CD8-positive, alpha-beta memory T cell (primary cell): ENCODE measurements around the gene KIFAP3. TPM values are rescaled to one million over a fixed set of nuclear protein-coding genes. Genes with fewer than 3 reads are reported as not detected.
A peak's percentile ranks its signal among the peaks of the same experiment; 100 is the strongest.
"Not testable (repeated sequence)": the region's sequence is repeated elsewhere in the genome, so short reads cannot be mapped to it uniquely, and the experiment has no call there.

ENCODE experiments used
- CTCF ChIA-PET: fragments of 350-600 bp; sonication (Branson Sonifier 250); formaldehyde crosslinking; loops from one replicate; lab custom pipeline; 2021; ENCODE audit warnings: antibody characterized with exemption; lab: Charles Lee
- POLR2A ChIA-PET: fragments of 350-600 bp; sonication (Branson Sonifier 250); formaldehyde crosslinking; loops from one replicate; lab custom pipeline; 2021; ENCODE audit warnings: antibody characterized with exemption; lab: Charles Lee
- DNase-seq, 5 donors: peaks; one replicate each; pipeline versions ENCODE4 v3.0.0 to v3.0.0-alpha.2; 2020 to 2022; ENCODE audit warnings: mixed read lengths in 1 of 5
- H3K27ac ChIP-seq: one replicate; pipeline ENCODE4 v1.7.0; 2013; ENCODE audit warnings: low read depth, mild to moderate bottlenecking, low read length, moderate library complexity
- H3K27me3 ChIP-seq: 2 replicates; pipeline ENCODE4 v1.7.0; 2013; ENCODE audit warnings: low read length, mild to moderate bottlenecking; ENCODE audit not compliant: insufficient read depth, poor library complexity, severe bottlenecking
- H3K36me3 ChIP-seq: 2 replicates; pipeline ENCODE4 v1.7.0; 2013; ENCODE audit warnings: mild to moderate bottlenecking, low read length, moderate library complexity; ENCODE audit not compliant: insufficient read depth
- H3K4me1 ChIP-seq: 2 replicates; pipeline ENCODE4 v1.7.0; 2013; ENCODE audit warnings: mild to moderate bottlenecking, low read length, moderate library complexity; ENCODE audit not compliant: insufficient read depth
- H3K4me3 ChIP-seq: 2 replicates; pipeline ENCODE4 v1.7.0; 2013; ENCODE audit warnings: mild to moderate bottlenecking, low read length
- H3K9me3 ChIP-seq: 2 replicates; pipeline ENCODE4 v1.7.0; 2013; ENCODE audit warnings: mild to moderate bottlenecking, low read length
- H3K27ac Mint-ChIP-seq, 8 donors: one replicate each; pipeline ENCODE4 v1.8.0; 2020 to 2021; ENCODE audit warnings: mixed read lengths in 8 of 8, mild to moderate bottlenecking in 6 of 8, inconsistent platforms in 3 of 8, moderate library complexity in 3 of 8
- H3K27me3 Mint-ChIP-seq, 2 donors: one replicate each; pipeline ENCODE4 v1.8.0; 2020 to 2021; ENCODE audit warnings: mixed read lengths in 2 of 2, mild to moderate bottlenecking in 1 of 2, moderate library complexity in 1 of 2
- H3K36me3 Mint-ChIP-seq, 3 donors: one replicate each; pipeline ENCODE4 v1.8.0; 2020 to 2021; ENCODE audit warnings: mixed read lengths in 3 of 3, inconsistent platforms in 1 of 3, mild to moderate bottlenecking in 1 of 3
- H3K4me1 Mint-ChIP-seq, 3 donors: one replicate each; pipeline ENCODE4 v1.8.0; 2020 to 2021; ENCODE audit warnings: mixed read lengths in 3 of 3, inconsistent platforms in 1 of 3, mild to moderate bottlenecking in 1 of 3
- H3K4me3 Mint-ChIP-seq, 7 donors: one replicate each; pipeline ENCODE4 v1.8.0; 2020 to 2021; ENCODE audit warnings: mixed read lengths in 7 of 7, mild to moderate bottlenecking in 6 of 7, moderate library complexity in 4 of 7, inconsistent platforms in 2 of 7
- H3K9me3 Mint-ChIP-seq, 5 donors: one replicate each; pipeline ENCODE4 v1.8.0; 2020 to 2022; ENCODE audit warnings: mixed read lengths in 5 of 5, mild to moderate bottlenecking in 3 of 5, moderate library complexity in 2 of 5, inconsistent platforms in 1 of 5
- polyA plus RNA-seq: library from polyadenylated mRNA; unstranded; fragments of 300-500 nt; fragmentation: Illumina TruSeq; gene quantifications from one replicate; pipeline ENCODE4 v1.2.3, GENCODE V29; 2021
- total RNA-seq, 2 experiments: library from RNA; stranded (reverse); gene quantifications; one replicate each; pipeline ENCODE4 v1.2.3, GENCODE V29; 2021

The KIFAP3 gene
- total and polyA plus RNA-seq, 3 experiments from 2014 or later = 17.4 to 23.8 (median 23.2) TPM

- H3K9me3 ChIP-seq, POLR2A ChIA-PET, H3K27ac ChIP-seq, H3K27me3 ChIP-seq, H3K4me1 ChIP-seq, H3K36me3 ChIP-seq, H3K4me1 Mint-ChIP-seq, H3K36me3 Mint-ChIP-seq, CTCF ChIA-PET, H3K4me3 ChIP-seq, DNase-seq, H3K27ac Mint-ChIP-seq, H3K4me3 Mint-ChIP-seq: not testable (repeated sequence)
- peaks cover 0 to 11% (median 7%) of the 10 kb centered on the region in 5 donors for H3K9me3 Mint-ChIP-seq
- peaks cover 5 to 28% of the 10 kb centered on the region in 2 donors for H3K27me3 Mint-ChIP-seq
Observed at GRCh38 chr1:170094697-170095616, 20.5 kb upstream of the KIFAP3 start.

GRCh38 chr1:170086399-170087032 lies 12.0 kb upstream of the KIFAP3 start:
- Mint-ChIP-seq H3K36me3 (no peaks in the 10 kb centered on the region), H3K4me3 (no peak overlapping the region), H3K27ac (no peak overlapping the region), H3K4me1 (no peaks in the 10 kb centered on the region), H3K9me3 (peaks cover 0 to under 1% (median under 1%) of the 10 kb centered on the region in 5 donors), H3K27me3 (peaks cover 9 to 24% of the 10 kb centered on the region in 2 donors)
- ChIA-PET POLR2A (no interaction called here), CTCF (interaction anchor here (1.5 kb wide), 1 partner anchor 12 kb away, joined by 3 read pairs; the partner anchor contains the start of gene KIFAP3)
- no peak for DNase-seq
- H3K27ac ChIP-seq = no peak overlapping the region
- no peaks in the 10 kb centered on the region for H3K9me3 ChIP-seq
- H3K27me3 ChIP-seq = no peaks in the 10 kb centered on the region
- no peaks in the 10 kb centered on the region for H3K4me1 ChIP-seq
- H3K36me3 ChIP-seq = no peaks in the 10 kb centered on the region
- no peak overlapping the region for H3K4me3 ChIP-seq

- Histone ChIP-seq H3K4me1 (no peaks in the 10 kb centered on the region), H3K27me3 (no peaks in the 10 kb centered on the region), H3K4me3 (no peak overlapping the region), H3K9me3 (no peaks in the 10 kb centered on the region), H3K27ac (no peak overlapping the region), H3K36me3 (no peaks in the 10 kb centered on the region)
- CTCF ChIA-PET = no interaction called here
- H3K27me3 Mint-ChIP-seq = peaks cover 9 to 27% of the 10 kb centered on the region in 2 donors
- H3K4me1 Mint-ChIP-seq = no peaks in the 10 kb centered on the region
- POLR2A ChIA-PET = interaction anchor here (0.8 kb wide), 1 partner anchor 14 kb away, joined by 3 read pairs; no protein-coding TSS in a partner anchor
- no peak overlapping the region for H3K4me3 Mint-ChIP-seq
- no peaks in the 10 kb centered on the region for H3K36me3 Mint-ChIP-seq
- DNase-seq = no peak
- no peaks in the 10 kb centered on the region for H3K9me3 Mint-ChIP-seq
- no peak overlapping the region for H3K27ac Mint-ChIP-seq
Observed at GRCh38 chr1:170085091-170085490, 10.6 kb upstream of the KIFAP3 start.

- no peaks in the 10 kb centered on the region for H3K27me3 ChIP-seq
- H3K4me3 ChIP-seq = no peak overlapping the region
- Mint-ChIP-seq H3K4me3 (no peak overlapping the region), H3K9me3 (peaks cover 5 to 11% (median 7%) of the 10 kb centered on the region in 5 donors), H3K27ac (no peak overlapping the region), H3K4me1 (peaks cover 21 to 24% (median 21%) of the 10 kb centered on the region in 3 donors), H3K27me3 (peaks cover 3 to 16% of the 10 kb centered on the region in 2 donors), H3K36me3 (peaks cover 3 to 15% (median 7%) of the 10 kb centered on the region in 3 donors)
- no peaks in the 10 kb centered on the region for H3K9me3 ChIP-seq
- no peak for DNase-seq
- H3K4me1 ChIP-seq = peaks cover 12% of the 10 kb centered on the region
- CTCF ChIA-PET = no interaction called here
- POLR2A ChIA-PET = no interaction called here
- H3K27ac ChIP-seq = no peak overlapping the region
- no peaks in the 10 kb centered on the region for H3K36me3 ChIP-seq
Observed at GRCh38 chr1:170078610-170079189, 4.2 kb upstream of the KIFAP3 start.

- ChIA-PET CTCF (no interaction called here), POLR2A (no interaction called here)
- H3K4me3 Mint-ChIP-seq = no peak overlapping the region
- peaks cover 5 to 11% (median 7%) of the 10 kb centered on the region in 5 donors for H3K9me3 Mint-ChIP-seq
- peaks cover 0 to 10% of the 10 kb centered on the region in 2 donors for H3K27me3 Mint-ChIP-seq
- no peaks in the 10 kb centered on the region for H3K9me3 ChIP-seq
- H3K36me3 ChIP-seq = no peaks in the 10 kb centered on the region
- peaks cover 20% of the 10 kb centered on the region for H3K4me1 ChIP-seq
- peaks cover 3 to 15% (median 7%) of the 10 kb centered on the region in 3 donors for H3K36me3 Mint-ChIP-seq
- no peak overlapping the region for H3K27ac Mint-ChIP-seq
- H3K4me1 Mint-ChIP-seq = peaks cover 27 to 32% (median 28%) of the 10 kb centered on the region in 3 donors
- no peaks in the 10 kb centered on the region for H3K27me3 ChIP-seq
- DNase-seq = no peak
- no peak overlapping the region for H3K4me3 ChIP-seq
- no peak overlapping the region for H3K27ac ChIP-seq
Observed at GRCh38 chr1:170077926-170078325, 3.4 kb upstream of the KIFAP3 start.

- H3K4me1 Mint-ChIP-seq = peaks cover 34 to 40% (median 37%) of the 10 kb centered on the region in 3 donors
- DNase-seq, H3K27ac ChIP-seq, H3K27me3 ChIP-seq, H3K27me3 Mint-ChIP-seq, POLR2A ChIA-PET, H3K9me3 ChIP-seq, H3K27ac Mint-ChIP-seq, H3K4me3 ChIP-seq, CTCF ChIA-PET, H3K36me3 ChIP-seq: not testable (repeated sequence)
- H3K36me3 Mint-ChIP-seq = peaks cover 3 to 15% (median 7%) of the 10 kb centered on the region in 3 donors
- H3K9me3 Mint-ChIP-seq = peaks cover 5 to 11% (median 7%) of the 10 kb centered on the region in 5 donors
- H3K4me3 Mint-ChIP-seq = peak overlapping the region in 1 of 7 donors; percentile 14
- peaks cover 22% of the 10 kb centered on the region for H3K4me1 ChIP-seq
Observed at GRCh38 chr1:170076952-170077351, 2.5 kb upstream of the KIFAP3 start.

GRCh38 chr1:170076199-170076598 lies 1.7 kb upstream of the KIFAP3 start:
- POLR2A ChIA-PET = no interaction called here
- Histone ChIP-seq H3K4me1 (peaks cover 27% of the 10 kb centered on the region), H3K9me3 (no peaks in the 10 kb centered on the region), H3K36me3 (no peaks in the 10 kb centered on the region), H3K27me3 (no peaks in the 10 kb centered on the region), H3K4me3 (no peak overlapping the region), H3K27ac (no peak overlapping the region)
- H3K4me3 Mint-ChIP-seq = no peak overlapping the region
- peaks cover 39 to 47% (median 42%) of the 10 kb centered on the region in 3 donors for H3K4me1 Mint-ChIP-seq
- peak overlapping the region in 1 of 8 donors; percentile 31 for H3K27ac Mint-ChIP-seq
- DNase-seq = no peak
- CTCF ChIA-PET = no interaction called here
- peaks cover 5 to 15% (median 7%) of the 10 kb centered on the region in 3 donors for H3K36me3 Mint-ChIP-seq
- peaks cover 0 to under 1% of the 10 kb centered on the region in 2 donors for H3K27me3 Mint-ChIP-seq
- H3K9me3 Mint-ChIP-seq = peaks cover 5 to 11% (median 7%) of the 10 kb centered on the region in 5 donors
